ENCODE data around the gene MIS18A.

GRCh38 chr21:32270748-32271147 is 8.1 kb downstream of the MIS18A start:
- TF ChIP-seq POLR2A (IDR thresholded peaks at IDR 0.05; ENCODE audit: low read depth, low read length): no peak
- no peak for TF ChIP-seq POLR2AphosphoS5 (IDR thresholded peaks at IDR 0.05; ENCODE audit: low read depth, low read length)
